ENCODE measurements around the gene KDM3B. TPM values are rescaled to one million over a fixed set of nuclear protein-coding genes. Genes with fewer than 3 reads are reported as not detected.

KDM3B gene
- total RNA-seq, 5 donors from 2014 or later (not counting 1 experiment from before 2014, with no cell fraction given): 72.9 to 78.3 (median 76.0) TPM

GRCh38 chr5:138351517-138351916, 968 bp upstream of the KDM3B start:
- Histone ChIP-seq H3K4me1 (ENCODE audit: control insufficient read depth in 1 of 2, extremely low read depth in 1 of 2, insufficient read depth in 2 of 2, low read length in 2 of 2) (peaks cover 17 to 18% of the 10 kb centered on the region in 2 experiments), H3K27ac (ENCODE audit: low read length) (peak overlapping the region; percentile 50), H3K4me3 (ENCODE audit: control insufficient read depth in 1 of 2, extremely low read depth in 1 of 2, low read length in 1 of 2) (no peak overlapping the region), H3K9me3 (no peaks in the 10 kb centered on the region), H3K27me3 (replicated peaks in 1 of 2; ENCODE audit: control insufficient read depth in 2 of 2, extremely low read depth in 1 of 2, insufficient read depth in 2 of 2, low read length in 1 of 2) (no peaks in the 10 kb centered on the region), H3K36me3 (ENCODE audit: control insufficient read depth in 2 of 2, extremely low read depth in 1 of 2, insufficient read depth in 1 of 2, low read length in 1 of 2) (peaks cover 0 to 22% of the 10 kb centered on the region in 2 donors)
- no peaks in the 10 kb centered on the region for H3K27me3 Mint-ChIP-seq
- ChIA-PET CTCF (interaction anchor here (0.6 to 5.6 kb wide), 24 partner anchors 9 to 847 kb away, joined by 3 to 89 read pairs (median 6); partner anchors contain the start of genes BRD8 (in 2 of the 2), CDC25C (in 2 of the 2), CDC23 (in 1 of the 2) and FAM53C (in 1 of the 2)), POLR2A (interaction anchor here (0.5 to 4.9 kb wide), 7 partner anchors 10 to 37 kb away, joined by 3 to 33 read pairs (median 8); partner anchors contain the start of genes FAM53C (in 2 of the 2) and CDC25C (in 1 of the 2))
- H3K4me1 Mint-ChIP-seq: peaks cover 39 to 50% (median 44%) of the 10 kb centered on the region in 3 donors
- ATAC-seq (replicated peaks in 1 of 4) (no peak), DNase-seq (no peak)
- H3K9me3 Mint-ChIP-seq: peaks cover 0 to 9% (median 4%) of the 10 kb centered on the region in 3 donors
- H3K36me3 Mint-ChIP-seq: peaks cover 18% of the 10 kb centered on the region
- H3K27ac Mint-ChIP-seq: peak overlapping the region; percentile 76 to 77
- H3K4me3 Mint-ChIP-seq: peak overlapping the region; percentile 74 to 80 (median 75)

GRCh38 chr5:138352722-138353559, 456 bp downstream of the KDM3B start:
- peak; percentile 45 to 85 (median 71) for DNase-seq
- peak; percentile 64 to 73 (median 69) for ATAC-seq (replicated peaks in 1 of 4)
- POLR2A ChIA-PET: interaction anchor here (0.5 to 4.9 kb wide), 13 partner anchors 8 to 175 kb away, joined by 3 to 33 read pairs (median 6); partner anchors contain the start of genes CDC25C (in 2 of the 2) and FAM53C (in 2 of the 2)
- H3K27ac ChIP-seq (ENCODE audit: low read length): peak overlapping the region; percentile 87
- peaks cover 0 to 10% of the 10 kb centered on the region in 2 donors for H3K36me3 ChIP-seq (ENCODE audit: control insufficient read depth in 2 of 2, extremely low read depth in 1 of 2, insufficient read depth in 1 of 2, low read length in 1 of 2)
- CTCF ChIA-PET: interaction anchor here (0.6 to 5.6 kb wide), 40 partner anchors 10 to 845 kb away, joined by 3 to 89 read pairs (median 4); partner anchors contain the start of genes BRD8 (in 2 of the 2), CDC25C (in 2 of the 2), FAM53C (in 2 of the 2) and KIF20A (in 2 of the 2)
- no peaks in the 10 kb centered on the region for H3K27me3 ChIP-seq (replicated peaks in 1 of 2; ENCODE audit: control insufficient read depth in 2 of 2, extremely low read depth in 1 of 2, insufficient read depth in 2 of 2, low read length in 1 of 2)
- Mint-ChIP-seq H3K36me3 (peaks cover 7% of the 10 kb centered on the region), H3K9me3 (peaks cover 0 to 9% (median 4%) of the 10 kb centered on the region in 3 donors), H3K27ac (peak overlapping the region; percentile 92 to 94), H3K4me1 (peaks cover 45 to 54% (median 50%) of the 10 kb centered on the region in 3 donors), H3K27me3 (no peaks in the 10 kb centered on the region), H3K4me3 (peak overlapping the region; percentile 92 to 96 (median 95))
- under 1% methylated on average over 84 of the region's 88 CpGs for WGBS (ENCODE audit: insufficient coverage)
- no peaks in the 10 kb centered on the region for H3K9me3 ChIP-seq
- H3K4me3 ChIP-seq (ENCODE audit: control insufficient read depth in 1 of 2, extremely low read depth in 1 of 2, low read length in 1 of 2): peak overlapping the region; percentile 92
- H3K4me1 ChIP-seq (ENCODE audit: control insufficient read depth in 1 of 2, extremely low read depth in 1 of 2, insufficient read depth in 2 of 2, low read length in 2 of 2): peaks cover 17 to 21% of the 10 kb centered on the region in 2 experiments

GRCh38 chr5:138353560-138354080, 1.1 kb downstream of the KDM3B start:
- ChIA-PET POLR2A (interaction anchor here (0.6 to 4.9 kb wide), 6 partner anchors 15 to 165 kb away, joined by 4 to 33 read pairs (median 8); partner anchors contain the start of genes FAM53C (in 2 of the 2) and CDC25C (in 1 of the 2)), CTCF (interaction anchor here (0.6 to 5.6 kb wide), 19 partner anchors 11 to 465 kb away, joined by 3 to 89 read pairs (median 4); partner anchors contain the start of genes FAM53C (in 2 of the 2), KIF20A (in 2 of the 2), BRD8 (in 1 of the 2) and CDC23 (in 1 of the 2))
- ATAC-seq (replicated peaks in 1 of 4) (peak in 2 of 4 experiments; percentile 8 to 9), DNase-seq (peak in 4 of 35 experiments; percentile 22 to 58 (median 32))
- Mint-ChIP-seq H3K27ac (peak overlapping the region; percentile 92 to 94), H3K4me3 (peak overlapping the region; percentile 92 to 96 (median 95)), H3K36me3 (peaks cover 6% of the 10 kb centered on the region), H3K4me1 (peaks cover 45 to 54% (median 50%) of the 10 kb centered on the region in 3 donors), H3K27me3 (no peaks in the 10 kb centered on the region), H3K9me3 (peaks cover 0 to 9% (median 4%) of the 10 kb centered on the region in 3 donors)
- Histone ChIP-seq H3K27me3 (replicated peaks in 1 of 2; ENCODE audit: control insufficient read depth in 2 of 2, extremely low read depth in 1 of 2, insufficient read depth in 2 of 2, low read length in 1 of 2) (no peaks in the 10 kb centered on the region), H3K27ac (ENCODE audit: low read length) (peak overlapping the region; percentile 87), H3K4me1 (ENCODE audit: control insufficient read depth in 1 of 2, extremely low read depth in 1 of 2, insufficient read depth in 2 of 2, low read length in 2 of 2) (peaks cover 17 to 21% of the 10 kb centered on the region in 2 experiments), H3K36me3 (ENCODE audit: control insufficient read depth in 2 of 2, extremely low read depth in 1 of 2, insufficient read depth in 1 of 2, low read length in 1 of 2) (peaks cover 0 to 3% of the 10 kb centered on the region in 2 donors), H3K9me3 (no peaks in the 10 kb centered on the region), H3K4me3 (ENCODE audit: control insufficient read depth in 1 of 2, extremely low read depth in 1 of 2, low read length in 1 of 2) (peak overlapping the region; percentile 92)
- WGBS (ENCODE audit: insufficient coverage): 5% methylated on average over 5 of the region's 11 CpGs

GRCh38 chr5:138354387-138354786, 1.9 kb downstream of the KDM3B start:
- ATAC-seq (replicated peaks in 1 of 4): no peak
- peaks cover 45 to 55% (median 50%) of the 10 kb centered on the region in 3 donors for H3K4me1 Mint-ChIP-seq
- CTCF ChIA-PET: interaction anchor here (0.5 to 5.6 kb wide), 12 partner anchors 11 to 176 kb away, joined by 3 to 89 read pairs (median 5); partner anchors contain the start of genes CDC25C (in 2 of the 2), FAM53C (in 2 of the 2), BRD8 (in 1 of the 2) and CDC23 (in 1 of the 2)

GRCh38 chr5:138354926-138355378, 2.5 kb downstream of the KDM3B start:
- H3K36me3 Mint-ChIP-seq: peaks cover 3% of the 10 kb centered on the region
- Histone ChIP-seq H3K4me1 (ENCODE audit: control insufficient read depth in 1 of 2, extremely low read depth in 1 of 2, insufficient read depth in 2 of 2, low read length in 2 of 2) (peaks cover 20 to 24% of the 10 kb centered on the region in 2 experiments), H3K27me3 (replicated peaks in 1 of 2; ENCODE audit: control insufficient read depth in 2 of 2, extremely low read depth in 1 of 2, insufficient read depth in 2 of 2, low read length in 1 of 2) (no peaks in the 10 kb centered on the region), H3K4me3 (ENCODE audit: control insufficient read depth in 1 of 2, extremely low read depth in 1 of 2, low read length in 1 of 2) (peak overlapping the region; percentile 25 to 92), H3K27ac (ENCODE audit: low read length) (peak overlapping the region; percentile 21), H3K9me3 (no peaks in the 10 kb centered on the region), H3K36me3 (ENCODE audit: control insufficient read depth in 2 of 2, extremely low read depth in 1 of 2, insufficient read depth in 1 of 2, low read length in 1 of 2) (no peaks in the 10 kb centered on the region)
- H3K4me3 Mint-ChIP-seq: peak overlapping the region; percentile 92 to 96 (median 95)
- ChIA-PET POLR2A (interaction anchor here in 1 of 2 donors (1.5 to 2.0 kb wide), 2 partner anchors 17 to 23 kb away, joined by 7 to 11 read pairs; partner anchors contain the start of genes CDC25C and FAM53C), CTCF (interaction anchor here (0.6 to 5.6 kb wide), 10 partner anchors 15 to 176 kb away, joined by 3 to 89 read pairs (median 5); partner anchors contain the start of genes CDC25C (in 2 of the 2), BRD8 (in 1 of the 2), CDC23 (in 1 of the 2) and FAM53C (in 1 of the 2))
- H3K9me3 Mint-ChIP-seq: peaks cover 0 to 9% (median 4%) of the 10 kb centered on the region in 3 donors
- peak in 33 of 35 experiments; percentile 21 to 77 (median 43) for DNase-seq
- H3K4me1 Mint-ChIP-seq: peaks cover 51 to 61% (median 56%) of the 10 kb centered on the region in 3 donors
- ATAC-seq (replicated peaks in 1 of 4): peak in 3 of 4 experiments; percentile 9 to 49 (median 23)
- peak overlapping the region; percentile 92 to 94 for H3K27ac Mint-ChIP-seq
- no peaks in the 10 kb centered on the region for H3K27me3 Mint-ChIP-seq
- no CpG with 5 or more reads among the region's 6 CpGs for WGBS (ENCODE audit: insufficient coverage)

More at GRCh38 chr5:138354387-138354786, 1.9 kb downstream of the KDM3B start:
- peaks cover 3% of the 10 kb centered on the region for H3K36me3 Mint-ChIP-seq
- Histone ChIP-seq H3K9me3 (no peaks in the 10 kb centered on the region), H3K4me3 (ENCODE audit: control insufficient read depth in 1 of 2, extremely low read depth in 1 of 2, low read length in 1 of 2) (peak overlapping the region in 1 of 2 donors; percentile 92), H3K27ac (ENCODE audit: low read length) (peak overlapping the region; percentile 30), H3K4me1 (ENCODE audit: control insufficient read depth in 1 of 2, extremely low read depth in 1 of 2, insufficient read depth in 2 of 2, low read length in 2 of 2) (peaks cover 17 to 23% of the 10 kb centered on the region in 2 experiments), H3K36me3 (ENCODE audit: control insufficient read depth in 2 of 2, extremely low read depth in 1 of 2, insufficient read depth in 1 of 2, low read length in 1 of 2) (no peaks in the 10 kb centered on the region), H3K27me3 (replicated peaks in 1 of 2; ENCODE audit: control insufficient read depth in 2 of 2, extremely low read depth in 1 of 2, insufficient read depth in 2 of 2, low read length in 1 of 2) (no peaks in the 10 kb centered on the region)
- POLR2A ChIA-PET: interaction anchor here (0.5 to 4.9 kb wide), 5 partner anchors 16 to 189 kb away, joined by 3 to 33 read pairs (median 11); partner anchors contain the start of genes FAM53C (in 2 of the 2), CDC25C (in 1 of the 2) and ETF1 (in 1 of the 2)
- H3K27me3 Mint-ChIP-seq: no peaks in the 10 kb centered on the region
- H3K4me3 Mint-ChIP-seq: peak overlapping the region; percentile 92 to 96 (median 95)
- H3K9me3 Mint-ChIP-seq: peaks cover 0 to 9% (median 4%) of the 10 kb centered on the region in 3 donors
- 29% methylated on average over 4 of the region's 5 CpGs for WGBS (ENCODE audit: insufficient coverage)
- no peak for DNase-seq
- H3K27ac Mint-ChIP-seq: peak overlapping the region; percentile 92 to 94

Measured in T-cell (primary cell).